HepG2 (cell line): ENCODE results near the gene PAQR5. TPM values are rescaled to one million over a fixed set of nuclear protein-coding genes. Genes with fewer than 3 reads are reported as not detected.

Experiments
- ATAC-seq: fragments of 200-7000 bp; cut with Tn5 transposase; 3 replicates; pipeline ENCODE4 v1.9.1; 2020; ENCODE audit warnings: mild to moderate bottlenecking, moderate library complexity
- BruUV-seq: library from RNA; stranded (reverse); fragments of 400-500 nt; replicated peaks from 2 replicates; lab custom pipeline; 2021; lab: Mats Ljungman, UMichigan
- CTCF ChIA-PET: fragments of 300-600 bp; formaldehyde crosslinking; extraction: SDS; loops from one replicate; lab custom pipeline; 2021; ENCODE audit warnings: low total read pairs, inconsistent platforms, low intra/inter-chr PET ratio; lab: Yijun Ruan, JAX
- POLR2A ChIA-PET: fragments of 350-600 bp; sonication (Branson Sonifier 250); formaldehyde crosslinking; loops from one replicate; lab custom pipeline; 2020; ENCODE audit warnings: antibody characterized with exemption, inconsistent platforms; lab: Yijun Ruan, JAX
- DNase-seq: peaks from one replicate; pipeline ENCODE4 v3.0.0-alpha.2; 2015; ENCODE audit warnings: low spot score
- FAIRE-seq: peaks from 3 replicates; lab custom pipeline; 2011; peaks lifted over from hg19 to GRCh38; lab: Jason Lieb, UNC
- H2AFZ ChIP-seq: one replicate; pipeline ENCODE4 v1.6.1; 2011; ENCODE audit warnings: low read length, inconsistent platforms
- H3K27ac ChIP-seq: fragments of 300-600 bp; 3 replicates; pipeline ENCODE4 v1.8.0; 2011; ENCODE audit warnings: mixed run types, mild to moderate bottlenecking, mixed read lengths, low read length, inconsistent platforms; ENCODE audit not compliant: insufficient read depth; ENCODE audit errors: extremely low read length
- H3K27me3 ChIP-seq, 2 experiments: fragments of 200-600 bp in 1 of 2; 2 replicates in 1 of 2; 3 replicates in 1 of 2; pipeline versions ENCODE4 v1.6.0 to v1.8.0; 2011; ENCODE audit warnings: low read length in 2 of 2, mild to moderate bottlenecking in 2 of 2, moderate library complexity in 2 of 2, inconsistent platforms in 1 of 2; ENCODE audit not compliant: insufficient read depth in 2 of 2, control insufficient read depth in 1 of 2
- H3K36me3 ChIP-seq, 2 experiments: fragments of 200-600 bp in 1 of 2; replicated peaks in 1 of 2; 2 replicates in 1 of 2; 3 replicates in 1 of 2; pipeline versions ENCODE4 v1.5.1 to v1.8.0; 2011; ENCODE audit warnings: low read length in 2 of 2, inconsistent platforms in 1 of 2; ENCODE audit not compliant: insufficient read depth in 2 of 2, control insufficient read depth in 1 of 2
- H3K4me1 ChIP-seq: 2 replicates; pipeline ENCODE4 v1.5.1; 2012; ENCODE audit warnings: low read length, inconsistent platforms; ENCODE audit not compliant: insufficient read depth
- H3K4me2 ChIP-seq: 2 replicates; pipeline ENCODE4 v1.6.0; 2011; ENCODE audit warnings: low read depth, low read length, inconsistent platforms
- H3K4me3 ChIP-seq, 3 experiments: fragments of 200-600 bp in 1 of 3; sonication (generic), shearing (Covaris generic) in 1 of 3; replicated peaks in 1 of 3; 2 replicates each; pipeline ENCODE4 v1.5.1; 2011 to 2016; ENCODE audit warnings: low read length in 3 of 3, inconsistent platforms in 2 of 3, low read depth in 2 of 3, mild to moderate bottlenecking in 2 of 3, control low read depth in 1 of 3, mixed read lengths in 1 of 3; ENCODE audit not compliant: insufficient read depth in 1 of 3
- H3K79me2 ChIP-seq: one replicate; pipeline ENCODE4 v1.6.1; 2011; ENCODE audit warnings: low read length, inconsistent platforms; ENCODE audit not compliant: insufficient read depth
- H3K9ac ChIP-seq: 2 replicates; pipeline ENCODE4 v1.6.0; 2011; ENCODE audit warnings: mild to moderate bottlenecking, low read depth, low read length, inconsistent platforms; ENCODE audit not compliant: insufficient read depth
- H3K9me3 ChIP-seq: 2 replicates; pipeline ENCODE4 v1.5.1; 2012; ENCODE audit warnings: mild to moderate bottlenecking, low read length
- H4K20me1 ChIP-seq: 2 replicates; pipeline ENCODE4 v1.6.0; 2011; ENCODE audit warnings: inconsistent platforms, mild to moderate bottlenecking, low read length, moderate library complexity; ENCODE audit not compliant: insufficient read depth
- KLF16 ChIP-seq, 2 experiments: sonication (generic) in 1 of 2; formaldehyde crosslinking in 1 of 2; IDR thresholded peaks; 2 replicates each; pipeline versions ENCODE4 v1.6.1 to v1.8.0; 2016 to 2023; ENCODE audit warnings: missing genetic modification reagents in 2 of 2, missing compliant biosample characterization in 1 of 2
- NFIC ChIP-seq: IDR thresholded peaks from 2 replicates; pipeline ENCODE4 v1.6.1; 2012; ENCODE audit warnings: mild to moderate bottlenecking, low read length, inconsistent platforms
- ZNF333 ChIP-seq: sonication (generic); formaldehyde crosslinking; IDR thresholded peaks from 2 replicates; pipeline ENCODE4 v1.4.0; 2020; ENCODE audit warnings: mild to moderate bottlenecking, missing genetic modification reagents, borderline replicate concordance
- ZNF430 ChIP-seq: sonication (generic); formaldehyde crosslinking; IDR thresholded peaks from 2 replicates; pipeline ENCODE4 v1.9.0; 2021; ENCODE audit warnings: mild to moderate bottlenecking, missing genetic modification reagents
- ZNF441 ChIP-seq: sonication (generic); formaldehyde crosslinking; IDR thresholded peaks from 2 replicates; pipeline ENCODE4 v1.7.0; 2021; ENCODE audit warnings: missing genetic modification reagents, borderline replicate concordance
- ZNF703 ChIP-seq: sonication (generic); formaldehyde crosslinking; IDR thresholded peaks from 2 replicates; pipeline ENCODE4 v1.5.1; 2020; ENCODE audit warnings: missing genetic modification reagents, mild to moderate bottlenecking, moderate library complexity, borderline replicate concordance
- ZSCAN25 ChIP-seq: sonication (generic); formaldehyde crosslinking; IDR thresholded peaks from 2 replicates; pipeline ENCODE4 v1.8.0; 2022; ENCODE audit warnings: mild to moderate bottlenecking, missing genetic modification reagents
- WGBS: methylation state at CpG from one replicate; pipeline ENCODE4 v1.1.6; 2017; ENCODE audit warnings: low lambda C conversion rate; 5-methylcytosine and 5-hydroxymethylcytosine counted together
- in situ Hi-C: cut with HindIII; loops from 2 replicates; pipeline ENCODE4 v1.10.0; 2017; ENCODE audit warnings: low pct_unique_long_range_greater_than_20kb; ENCODE audit not compliant: extremely low pct_ligation_motif_present
- intact Hi-C: fragments of 100-400 bp; cut with micrococcal nuclease; formaldehyde crosslinking; loops from one replicate; pipeline ENCODE4 v1.10.0; 2022; ENCODE audit not compliant: unreplicated experiment
- polyA plus RNA-seq, 8 experiments: library from polyadenylated mRNA; depleted of rRNA in 3 of 8; stranded (reverse) in 7 of 8; unstranded in 1 of 8; fragments of >200 nt; fragmentation: Illumina TruSeq in 4 of 8; extraction: Trizol in 4 of 8; gene quantifications; 2 replicates each; pipeline versions ENCODE4 v1.2.1 to v1.2.3, GENCODE V29; 2011 to 2016; ENCODE audit warnings: low read depth in 4 of 8, missing spikeins in 1 of 8, mixed read lengths in 1 of 8; ENCODE audit not compliant: insufficient read depth in 1 of 8
- total RNA-seq, 5 experiments: library from RNA; depleted of rRNA; stranded (reverse); fragments of >200 nt; fragmentation: Illumina TruSeq; extraction: Trizol; gene quantifications; 2 replicates each; pipeline ENCODE4 v1.2.3, GENCODE V29; 2016; ENCODE audit warnings: low read depth in 1 of 5
- TF ChIP-seq, protein P1 (sequence below): sonication (generic); formaldehyde crosslinking; IDR thresholded peaks from 2 replicates; pipeline ENCODE4 v1.5.0; 2020; ENCODE audit warnings: mild to moderate bottlenecking, missing genetic modification reagents
- TF ChIP-seq, protein P2 (sequence below): sonication (generic); formaldehyde crosslinking; IDR thresholded peaks from 2 replicates; pipeline ENCODE4 v1.5.1; 2020; ENCODE audit warnings: mild to moderate bottlenecking, missing genetic modification reagents, moderate library complexity
- TF ChIP-seq, protein P3 (sequence below): sonication (generic); formaldehyde crosslinking; IDR thresholded peaks from 2 replicates; pipeline ENCODE4 v1.5.0; 2020; ENCODE audit warnings: mild to moderate bottlenecking, missing genetic modification reagents
- TF ChIP-seq, protein P4 (sequence below): sonication (generic); formaldehyde crosslinking; IDR thresholded peaks from 2 replicates; pipeline ENCODE4 v1.4.0; 2020; ENCODE audit warnings: low read depth, missing genetic modification reagents

Gene PAQR5
- total and polyA plus RNA-seq, 2 of the 13 experiments (the other 11 are each of a cell fraction or from before 2014, with no cell fraction given): 0.53 to 1.3 TPM

DNA sequence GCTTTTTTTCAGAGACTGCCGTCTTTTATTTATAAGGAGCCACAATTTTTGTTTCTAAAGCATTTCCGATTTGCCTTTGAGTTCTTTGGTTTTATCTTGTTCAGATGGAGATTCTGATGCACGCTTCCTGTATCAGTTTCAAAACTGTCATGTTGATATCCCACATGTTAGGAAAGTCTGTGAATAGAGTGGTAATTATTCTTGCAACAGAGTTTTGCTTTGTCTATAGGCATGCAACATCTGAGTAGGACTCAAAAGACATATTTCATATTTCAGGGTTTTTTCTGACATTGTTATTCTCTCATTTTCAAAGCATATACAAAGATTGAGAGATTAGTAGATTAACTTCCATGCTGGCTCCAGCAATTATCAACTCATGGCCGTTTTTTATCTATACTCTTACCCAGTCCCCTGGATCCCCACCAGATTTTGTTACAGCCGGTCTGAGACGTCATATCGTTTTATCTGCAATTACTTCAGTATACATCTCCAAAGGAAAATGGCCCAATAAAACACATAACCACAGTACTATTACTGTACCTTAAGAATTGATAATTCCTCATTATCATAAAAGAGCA lies 22.4 kb downstream of the PAQR5 start:
- BruUV-seq: no TSS peak
- ChIA-PET POLR2A (no interaction called here), CTCF (no interaction called here)
- no peak for ATAC-seq
- intact Hi-C loops: no loop called here
- Histone ChIP-seq H3K9me3 (no peaks in the 10 kb centered on the region), H3K4me2 (no peak overlapping the region), H3K4me3 (no peak overlapping the region), H3K27ac (no peak overlapping the region), H3K9ac (no peak overlapping the region), H3K27me3 (peaks cover 3 to 5% of the 10 kb centered on the region in 2 experiments; a peak in 1 of 5 replicates), H4K20me1 (no peaks in the 10 kb centered on the region), H3K36me3 (no peaks in the 10 kb centered on the region), H2AFZ (no peak overlapping the region), H3K79me2 (no peaks in the 10 kb centered on the region), H3K4me1 (no peaks in the 10 kb centered on the region)
- in situ Hi-C loops: no loop called here
- no peak for DNase-seq
- no peak for FAIRE-seq
- 32% methylated on average over 7 of the region's 7 CpGs for WGBS
- TF ChIP-seq NFIC (no peak), ZNF333 (no peak), KLF16 (CRISPR knock-in tag; IDR thresholded peaks at IDR 0.05) (no peak), ZNF430 (no peak), ZNF703 (CRISPR knock-in tag) (no peak), ZNF441 (no peak), ZSCAN25 (no peak)
- TF ChIP-seq, protein P1, sequence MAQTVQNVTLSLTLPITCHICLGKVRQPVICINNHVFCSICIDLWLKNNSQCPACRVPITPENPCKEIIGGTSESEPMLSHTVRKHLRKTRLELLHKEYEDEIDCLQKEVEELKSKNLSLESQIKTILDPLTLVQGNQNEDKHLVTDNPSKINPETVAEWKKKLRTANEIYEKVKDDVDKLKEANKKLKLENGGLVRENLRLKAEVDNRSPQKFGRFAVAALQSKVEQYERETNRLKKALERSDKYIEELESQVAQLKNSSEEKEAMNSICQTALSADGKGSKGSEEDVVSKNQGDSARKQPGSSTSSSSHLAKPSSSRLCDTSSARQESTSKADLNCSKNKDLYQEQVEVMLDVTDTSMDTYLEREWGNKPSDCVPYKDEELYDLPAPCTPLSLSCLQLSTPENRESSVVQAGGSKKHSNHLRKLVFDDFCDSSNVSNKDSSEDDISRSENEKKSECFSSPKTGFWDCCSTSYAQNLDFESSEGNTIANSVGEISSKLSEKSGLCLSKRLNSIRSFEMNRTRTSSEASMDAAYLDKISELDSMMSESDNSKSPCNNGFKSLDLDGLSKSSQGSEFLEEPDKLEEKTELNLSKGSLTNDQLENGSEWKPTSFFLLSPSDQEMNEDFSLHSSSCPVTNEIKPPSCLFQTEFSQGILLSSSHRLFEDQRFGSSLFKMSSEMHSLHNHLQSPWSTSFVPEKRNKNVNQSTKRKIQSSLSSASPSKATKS: no peak
- TF ChIP-seq, protein P2, sequence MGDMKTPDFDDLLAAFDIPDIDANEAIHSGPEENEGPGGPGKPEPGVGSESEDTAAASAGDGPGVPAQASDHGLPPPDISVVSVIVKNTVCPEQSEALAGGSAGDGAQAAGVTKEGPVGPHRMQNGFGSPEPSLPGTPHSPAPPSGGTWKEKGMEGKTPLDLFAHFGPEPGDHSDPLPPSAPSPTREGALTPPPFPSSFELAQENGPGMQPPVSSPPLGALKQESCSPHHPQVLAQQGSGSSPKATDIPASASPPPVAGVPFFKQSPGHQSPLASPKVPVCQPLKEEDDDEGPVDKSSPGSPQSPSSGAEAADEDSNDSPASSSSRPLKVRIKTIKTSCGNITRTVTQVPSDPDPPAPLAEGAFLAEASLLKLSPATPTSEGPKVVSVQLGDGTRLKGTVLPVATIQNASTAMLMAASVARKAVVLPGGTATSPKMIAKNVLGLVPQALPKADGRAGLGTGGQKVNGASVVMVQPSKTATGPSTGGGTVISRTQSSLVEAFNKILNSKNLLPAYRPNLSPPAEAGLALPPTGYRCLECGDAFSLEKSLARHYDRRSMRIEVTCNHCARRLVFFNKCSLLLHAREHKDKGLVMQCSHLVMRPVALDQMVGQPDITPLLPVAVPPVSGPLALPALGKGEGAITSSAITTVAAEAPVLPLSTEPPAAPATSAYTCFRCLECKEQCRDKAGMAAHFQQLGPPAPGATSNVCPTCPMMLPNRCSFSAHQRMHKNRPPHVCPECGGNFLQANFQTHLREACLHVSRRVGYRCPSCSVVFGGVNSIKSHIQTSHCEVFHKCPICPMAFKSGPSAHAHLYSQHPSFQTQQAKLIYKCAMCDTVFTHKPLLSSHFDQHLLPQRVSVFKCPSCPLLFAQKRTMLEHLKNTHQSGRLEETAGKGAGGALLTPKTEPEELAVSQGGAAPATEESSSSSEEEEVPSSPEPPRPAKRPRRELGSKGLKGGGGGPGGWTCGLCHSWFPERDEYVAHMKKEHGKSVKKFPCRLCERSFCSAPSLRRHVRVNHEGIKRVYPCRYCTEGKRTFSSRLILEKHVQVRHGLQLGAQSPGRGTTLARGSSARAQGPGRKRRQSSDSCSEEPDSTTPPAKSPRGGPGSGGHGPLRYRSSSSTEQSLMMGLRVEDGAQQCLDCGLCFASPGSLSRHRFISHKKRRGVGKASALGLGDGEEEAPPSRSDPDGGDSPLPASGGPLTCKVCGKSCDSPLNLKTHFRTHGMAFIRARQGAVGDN (CRISPR knock-in tag): no peak
- TF ChIP-seq, protein P3, sequence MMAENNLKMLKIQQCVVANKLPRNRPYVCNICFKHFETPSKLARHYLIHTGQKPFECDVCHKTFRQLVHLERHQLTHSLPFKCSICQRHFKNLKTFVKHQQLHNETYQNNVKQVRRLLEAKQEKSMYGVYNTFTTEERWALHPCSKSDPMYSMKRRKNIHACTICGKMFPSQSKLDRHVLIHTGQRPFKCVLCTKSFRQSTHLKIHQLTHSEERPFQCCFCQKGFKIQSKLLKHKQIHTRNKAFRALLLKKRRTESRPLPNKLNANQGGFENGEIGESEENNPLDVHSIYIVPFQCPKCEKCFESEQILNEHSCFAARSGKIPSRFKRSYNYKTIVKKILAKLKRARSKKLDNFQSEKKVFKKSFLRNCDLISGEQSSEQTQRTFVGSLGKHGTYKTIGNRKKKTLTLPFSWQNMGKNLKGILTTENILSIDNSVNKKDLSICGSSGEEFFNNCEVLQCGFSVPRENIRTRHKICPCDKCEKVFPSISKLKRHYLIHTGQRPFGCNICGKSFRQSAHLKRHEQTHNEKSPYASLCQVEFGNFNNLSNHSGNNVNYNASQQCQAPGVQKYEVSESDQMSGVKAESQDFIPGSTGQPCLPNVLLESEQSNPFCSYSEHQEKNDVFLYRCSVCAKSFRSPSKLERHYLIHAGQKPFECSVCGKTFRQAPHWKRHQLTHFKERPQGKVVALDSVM (CRISPR knock-in tag): no peak
- TF ChIP-seq, protein P4, sequence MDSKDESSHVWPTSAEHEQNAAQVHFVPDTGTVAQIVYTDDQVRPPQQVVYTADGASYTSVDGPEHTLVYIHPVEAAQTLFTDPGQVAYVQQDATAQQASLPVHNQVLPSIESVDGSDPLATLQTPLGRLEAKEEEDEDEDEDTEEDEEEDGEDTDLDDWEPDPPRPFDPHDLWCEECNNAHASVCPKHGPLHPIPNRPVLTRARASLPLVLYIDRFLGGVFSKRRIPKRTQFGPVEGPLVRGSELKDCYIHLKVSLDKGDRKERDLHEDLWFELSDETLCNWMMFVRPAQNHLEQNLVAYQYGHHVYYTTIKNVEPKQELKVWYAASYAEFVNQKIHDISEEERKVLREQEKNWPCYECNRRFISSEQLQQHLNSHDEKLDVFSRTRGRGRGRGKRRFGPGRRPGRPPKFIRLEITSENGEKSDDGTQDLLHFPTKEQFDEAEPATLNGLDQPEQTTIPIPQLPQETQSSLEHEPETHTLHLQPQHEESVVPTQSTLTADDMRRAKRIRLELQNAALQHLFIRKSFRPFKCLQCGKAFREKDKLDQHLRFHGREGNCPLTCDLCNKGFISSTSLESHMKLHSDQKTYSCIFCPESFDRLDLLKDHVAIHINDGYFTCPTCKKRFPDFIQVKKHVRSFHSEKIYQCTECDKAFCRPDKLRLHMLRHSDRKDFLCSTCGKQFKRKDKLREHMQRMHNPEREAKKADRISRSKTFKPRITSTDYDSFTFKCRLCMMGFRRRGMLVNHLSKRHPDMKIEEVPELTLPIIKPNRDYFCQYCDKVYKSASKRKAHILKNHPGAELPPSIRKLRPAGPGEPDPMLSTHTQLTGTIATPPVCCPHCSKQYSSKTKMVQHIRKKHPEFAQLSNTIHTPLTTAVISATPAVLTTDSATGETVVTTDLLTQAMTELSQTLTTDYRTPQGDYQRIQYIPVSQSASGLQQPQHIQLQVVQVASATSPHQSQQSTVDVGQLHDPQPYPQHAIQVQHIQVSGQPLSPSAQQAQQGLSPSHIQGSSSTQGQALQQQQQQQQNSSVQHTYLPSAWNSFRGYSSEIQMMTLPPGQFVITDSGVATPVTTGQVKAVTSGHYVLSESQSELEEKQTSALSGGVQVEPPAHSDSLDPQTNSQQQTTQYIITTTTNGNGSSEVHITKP (CRISPR knock-in tag): no peak
